ENCODE data around the gene TIMM10B. TPM values are rescaled to one million over a fixed set of nuclear protein-coding genes. Genes with fewer than 3 reads are reported as not detected.
A peak's percentile ranks its signal among the peaks of the same experiment; 100 is the strongest.
"Not testable (repeated sequence)": the region's sequence is repeated elsewhere in the genome, so short reads cannot be mapped to it uniquely, and the experiment has no call there.

Gene TIMM10B
- total RNA-seq, 2 experiments from 2014 or later: 40.2 to 41.3 TPM

GRCh38 chr11:6520265-6520664, 39.0 kb downstream of the TIMM10B start:
- POLR2A ChIA-PET: no interaction called here
- intact Hi-C loops (cut with micrococcal nuclease): no loop called here
- no peaks in the 10 kb centered on the region for H3K27me3 Mint-ChIP-seq
- no peak overlapping the region for H3K27ac Mint-ChIP-seq
- H3K4me3 Mint-ChIP-seq: no peak overlapping the region
- no peak for DNase-seq
- CTCF ChIA-PET: interaction anchor here (1.0 to 3.4 kb wide), 3 partner anchors 11 to 141 kb away, joined by 3 to 18 read pairs (median 4); no protein-coding TSS in a partner anchor
- no peaks in the 10 kb centered on the region for H3K9me3 Mint-ChIP-seq
- H3K36me3 Mint-ChIP-seq: peaks cover 38% of the 10 kb centered on the region
- peaks cover 18% of the 10 kb centered on the region for H3K4me1 Mint-ChIP-seq (ENCODE audit: low read depth)

GRCh38 chr11:6521946-6522345, 40.6 kb downstream of the TIMM10B start:
- DNase-seq; POLR2A ChIA-PET; H3K27ac Mint-ChIP-seq; H3K27me3 Mint-ChIP-seq; H3K4me3 Mint-ChIP-seq; H3K9me3 Mint-ChIP-seq; intact Hi-C loops (cut with micrococcal nuclease): not testable (repeated sequence)
- CTCF ChIA-PET: interaction anchor here (0.8 to 2.4 kb wide), 2 partner anchors 9 to 16 kb away, joined by 4 to 13 read pairs; no protein-coding TSS in a partner anchor
- Mint-ChIP-seq H3K4me1 (ENCODE audit: low read depth) (peaks cover 29% of the 10 kb centered on the region), H3K36me3 (peaks cover 31% of the 10 kb centered on the region)

- ChIA-PET CTCF (interaction anchor here (1.1 to 2.4 kb wide), 5 partner anchors 8 to 144 kb away, joined by 3 to 13 read pairs (median 5); no protein-coding TSS in a partner anchor), POLR2A (no interaction called here)
- H3K27me3 Mint-ChIP-seq: no peaks in the 10 kb centered on the region
- no peak overlapping the region for H3K27ac Mint-ChIP-seq
- no peak overlapping the region for H3K4me3 Mint-ChIP-seq
- H3K9me3 Mint-ChIP-seq: no peaks in the 10 kb centered on the region
- no peak for DNase-seq
- H3K36me3 Mint-ChIP-seq: peaks cover 31% of the 10 kb centered on the region
- peaks cover 30% of the 10 kb centered on the region for H3K4me1 Mint-ChIP-seq (ENCODE audit: low read depth)
- intact Hi-C loops (cut with micrococcal nuclease): no loop called here
Measured at GRCh38 chr11:6523253-6523652, 42.0 kb downstream of the TIMM10B start.

GRCh38 chr11:6526411-6527135, 45.3 kb downstream of the TIMM10B start:
- POLR2A ChIA-PET: no interaction called here
- Mint-ChIP-seq H3K4me3 (peak overlapping the region; percentile 59), H3K4me1 (ENCODE audit: low read depth) (peaks cover 34% of the 10 kb centered on the region), H3K36me3 (peaks cover 17% of the 10 kb centered on the region), H3K9me3 (no peaks in the 10 kb centered on the region), H3K27me3 (no peaks in the 10 kb centered on the region), H3K27ac (peak overlapping the region; percentile 76)
- CTCF ChIA-PET: interaction anchor here (0.7 to 1.1 kb wide), 5 partner anchors 45 to 231 kb away, joined by 3 to 6 read pairs (median 3); partner anchors contain the start of genes ARFIP2 and TIMM10B
- intact Hi-C loops (cut with micrococcal nuclease): no loop called here
- DNase-seq: no peak

GRCh38 chr11:6529266-6529665, 48.0 kb downstream of the TIMM10B start:
- Mint-ChIP-seq H3K27me3 (no peaks in the 10 kb centered on the region), H3K4me1 (ENCODE audit: low read depth) (peaks cover 24% of the 10 kb centered on the region), H3K27ac (no peak overlapping the region), H3K9me3 (no peaks in the 10 kb centered on the region), H3K36me3 (peaks cover 13% of the 10 kb centered on the region), H3K4me3 (no peak overlapping the region)
- CTCF ChIA-PET: interaction anchor here (0.7 to 2.5 kb wide), 8 partner anchors 24 to 208 kb away, joined by 3 to 9 read pairs (median 4); partner anchors contain the start of gene MRPL17
- POLR2A ChIA-PET: interaction anchor here (0.6 kb wide), 1 partner anchor 23 kb away, joined by 3 read pairs; no protein-coding TSS in a partner anchor
- DNase-seq: no peak
- intact Hi-C loops (cut with micrococcal nuclease): no loop called here

GRCh38 chr11:6530848-6531247, 49.5 kb downstream of the TIMM10B start:
- DNase-seq: no peak
- H3K36me3 Mint-ChIP-seq: peaks cover 6% of the 10 kb centered on the region
- ChIA-PET CTCF (interaction anchor here (0.6 to 3.5 kb wide), 48 partner anchors 8 to 278 kb away, joined by 3 to 50 read pairs (median 5); partner anchors contain the start of genes ARFIP2, MRPL17, TAF10 and TIMM10B), POLR2A (interaction anchor here (0.6 kb wide), 1 partner anchor 145 kb away, joined by 3 read pairs; no protein-coding TSS in a partner anchor)
- intact Hi-C loops (cut with micrococcal nuclease): loop anchor here (1.0 to 2.0 kb wide), 5 partner anchors 72 to 226 kb away; partner anchors contain the start of genes ILK, MRPL17 and RRP8
- H3K27me3 Mint-ChIP-seq: no peaks in the 10 kb centered on the region
- peaks cover 15% of the 10 kb centered on the region for H3K4me1 Mint-ChIP-seq (ENCODE audit: low read depth)
- H3K4me3 Mint-ChIP-seq: no peak overlapping the region
- no peaks in the 10 kb centered on the region for H3K9me3 Mint-ChIP-seq
- H3K27ac Mint-ChIP-seq: no peak overlapping the region

DNA sequence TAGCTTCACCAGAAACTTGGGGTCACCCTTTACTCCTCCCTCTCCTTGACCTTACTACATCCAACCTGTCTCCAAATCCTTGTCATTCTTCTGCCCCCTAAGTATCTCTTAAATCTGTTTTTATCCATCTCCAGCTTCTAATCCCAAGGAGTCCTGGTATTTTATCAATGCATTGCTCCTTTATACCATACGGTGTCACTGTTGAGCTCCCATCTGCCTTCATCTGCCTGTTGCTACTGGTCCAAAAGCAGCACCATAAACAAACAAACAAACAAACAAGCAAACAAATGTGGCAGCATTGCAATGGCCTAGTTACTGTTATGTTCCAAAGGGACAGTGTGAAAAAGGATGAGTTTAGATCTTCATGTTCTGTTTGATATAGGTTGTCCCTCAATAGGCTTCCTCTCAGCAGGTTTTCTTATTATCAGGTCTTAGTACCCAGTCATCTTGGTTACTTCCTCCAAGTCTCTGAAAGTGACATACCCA, 50.0 kb downstream of the TIMM10B start:
- Mint-ChIP-seq H3K9me3 (no peaks in the 10 kb centered on the region), H3K4me3 (no peak overlapping the region), H3K4me1 (ENCODE audit: low read depth) (peaks cover 11% of the 10 kb centered on the region), H3K36me3 (peaks cover 4% of the 10 kb centered on the region), H3K27me3 (no peaks in the 10 kb centered on the region), H3K27ac (no peak overlapping the region)
- ChIA-PET CTCF (interaction anchor here (0.6 to 3.5 kb wide), 53 partner anchors 9 to 278 kb away, joined by 3 to 50 read pairs (median 5); partner anchors contain the start of genes ARFIP2, MRPL17, TAF10 and TIMM10B), POLR2A (interaction anchor here (0.6 kb wide), 1 partner anchor 144 kb away, joined by 3 read pairs; no protein-coding TSS in a partner anchor)
- intact Hi-C loops (cut with micrococcal nuclease): loop anchor here (1.0 to 2.0 kb wide), 5 partner anchors 71 to 226 kb away; partner anchors contain the start of genes ILK, MRPL17 and RRP8
- no peak for DNase-seq

Other genes with a start within 250 kb of the TIMM10B start
- gene FHIP1B, start 246.9 kb upstream of the TIMM10B start, total RNA-seq: 10 to 100 TPM; 15.3 to 15.8 TPM
- not detected for gene CNGA4, start 242.4 kb upstream of the TIMM10B start, total RNA-seq
- gene CCKBR, start 221.7 kb upstream of the TIMM10B start, total RNA-seq: not detected
- gene CAVIN3, start 161.0 kb upstream of the TIMM10B start, total RNA-seq: 10 to 100 TPM; 27.3 to 29.2 TPM
- 10 to 100 TPM; 23.4 to 23.8 TPM for gene SMPD1, start 91.0 kb upstream of the TIMM10B start, total RNA-seq
- gene APBB1, start 62.4 kb upstream of the TIMM10B start, total RNA-seq: 10 to 100 TPM; 51.6 to 55.3 TPM
- under 1 TPM in 1 of 2 experiments, not detected in 1; 0.56 TPM for gene HPX, start 40.5 kb upstream of the TIMM10B start, total RNA-seq
- 1 to 10 TPM; 6.4 to 8.0 TPM for gene TRIM3, start 7.6 kb upstream of the TIMM10B start, total RNA-seq
- 10 to 100 TPM; 35.1 to 37.8 TPM for gene ARFIP2, start 170 bp upstream of the TIMM10B start, total RNA-seq
- 10 to 100 TPM; 18.6 to 20.3 TPM for gene DNHD1, start 15.8 kb downstream of the TIMM10B start, total RNA-seq
- 10 to 100 TPM; 34.9 to 37.5 TPM for gene RRP8, start 122.1 kb downstream of the TIMM10B start, total RNA-seq
- gene ILK, start 122.3 kb downstream of the TIMM10B start, total RNA-seq: 10 to 100 TPM; 89.2 to 95.8 TPM
- 100 to 1,000 TPM; 158 to 165 TPM for gene TAF10, start 130.7 kb downstream of the TIMM10B start, total RNA-seq
- gene TPP1, start 137.9 kb downstream of the TIMM10B start, total RNA-seq: 10 to 100 TPM; 53.2 to 56.6 TPM
- under 1 TPM; 0.80 to 0.90 TPM for gene DCHS1, start 174.3 kb downstream of the TIMM10B start, total RNA-seq
- gene MRPL17, start 201.8 kb downstream of the TIMM10B start, total RNA-seq: 100 to 1,000 TPM in 1 of 2 experiments, 10 to 100 TPM in 1; 98.5 to 102 TPM

Measured in activated CD4-positive, alpha-beta memory T cell treated with anti-CD3 and anti-CD28 coated beads for 36 hours (primary cell).